Ishikawa (cell line): ENCODE measurements around the gene GLIS2.
A peak's percentile ranks its signal among the peaks of the same experiment; 100 is the strongest.

Source experiments
- CEBPB ChIP-seq: IDR thresholded peaks from 2 replicates; pipeline ENCODE4 v1.6.1; 2012
- CREB1 ChIP-seq: IDR thresholded peaks from 2 replicates; pipeline ENCODE4 v1.6.1; 2012; ENCODE audit warnings: low read depth
- EGR1 ChIP-seq: IDR thresholded peaks from 2 replicates; pipeline ENCODE4 v1.6.1; 2012
- EP300 ChIP-seq: IDR thresholded peaks from 2 replicates; pipeline ENCODE4 v1.6.1; 2012; ENCODE audit warnings: borderline replicate concordance
- FOXM1 ChIP-seq: IDR thresholded peaks from 2 replicates; pipeline ENCODE4 v1.6.1; 2012; ENCODE audit warnings: low read depth, borderline replicate concordance
- MAX ChIP-seq: IDR thresholded peaks from 2 replicates; pipeline ENCODE4 v1.6.1; 2012
- NFIC ChIP-seq: IDR thresholded peaks from 2 replicates; pipeline ENCODE4 v1.6.1; 2012
- RAD21 ChIP-seq: IDR thresholded peaks from 2 replicates; pipeline ENCODE4 v1.6.1; 2012; ENCODE audit warnings: low read depth
- REST ChIP-seq: IDR thresholded peaks from 2 replicates; pipeline ENCODE4 v1.6.1; 2012; ENCODE audit warnings: low read depth, mild to moderate bottlenecking
- TAF1 ChIP-seq: IDR thresholded peaks from 2 replicates; pipeline ENCODE4 v1.6.1; 2012; ENCODE audit warnings: low read depth, mild to moderate bottlenecking
- TCF12 ChIP-seq: IDR thresholded peaks from 2 replicates; pipeline ENCODE4 v1.6.1; 2012; ENCODE audit warnings: low read depth
- TEAD4 ChIP-seq: IDR thresholded peaks from 2 replicates; pipeline ENCODE4 v1.6.1; 2012
- USF1 ChIP-seq: IDR thresholded peaks from 2 replicates; pipeline ENCODE4 v1.6.1; 2012
- YY1 ChIP-seq: IDR thresholded peaks from 2 replicates; pipeline ENCODE4 v1.6.1; 2012; ENCODE audit warnings: low read depth
- ZBTB7A ChIP-seq: IDR thresholded peaks from 2 replicates; pipeline ENCODE4 v1.6.1; 2012; ENCODE audit warnings: low read depth

Gene GLIS2

GRCh38 chr16:4290236-4290830, 25.5 kb upstream of the GLIS2 start:
- TF ChIP-seq RAD21 (peak; percentile 40; the same call in 1 of the 2 replicates), EGR1 (no peak), USF1 (no peak), TAF1 (no peak), CEBPB (peak; percentile 81), TEAD4 (peak; percentile 71), REST (no peak), EP300 (no peak), CREB1 (no peak), ZBTB7A (no peak), YY1 (no peak), FOXM1 (no peak), MAX (no peak), NFIC (no peak), TCF12 (no peak)

- TF ChIP-seq RAD21: no peak
- no peak for TF ChIP-seq YY1
- no peak for TF ChIP-seq MAX
- no peak for TF ChIP-seq TAF1
- TF ChIP-seq CREB1: no peak
- TF ChIP-seq REST: no peak
- no peak for TF ChIP-seq ZBTB7A
- no peak for TF ChIP-seq EP300
- no peak for TF ChIP-seq EGR1
- TF ChIP-seq CEBPB: no peak
These were observed 24.2 kb upstream of the GLIS2 start for GRCh38 chr16:4291699-4292098.

GRCh38 chr16:4293181-4293716, 22.6 kb upstream of the GLIS2 start:
- TF ChIP-seq MAX (no peak), YY1 (no peak), USF1 (no peak), ZBTB7A (no peak), EGR1 (no peak)

- TF ChIP-seq MAX (peak; percentile 37; the same call in 1 of the 2 replicates), FOXM1 (no peak), TEAD4 (peak; percentile 67), ZBTB7A (no peak), TCF12 (peak; percentile 58), RAD21 (peak; percentile 23; the same call in 1 of the 2 replicates), USF1 (no peak), NFIC (peak; percentile 65; the same call in 1 of the 2 replicates), CREB1 (no peak), EP300 (peak; percentile 53; the same call in 1 of the 2 replicates)
These were observed 21.9 kb upstream of the GLIS2 start for GRCh38 chr16:4293822-4294457.

GRCh38 chr16:4295581-4295980, 20.3 kb upstream of the GLIS2 start:
- TF ChIP-seq EP300 (no peak), EGR1 (no peak), NFIC (no peak), REST (no peak), CREB1 (no peak), TAF1 (no peak), TCF12 (no peak), RAD21 (no peak), TEAD4 (no peak), YY1 (no peak), CEBPB (no peak), USF1 (no peak), MAX (no peak), ZBTB7A (no peak)
